ENCODE data around the gene HTT. TPM values are rescaled to one million over a fixed set of nuclear protein-coding genes. Genes with fewer than 3 reads are reported as not detected.
"Not testable (repeated sequence)": the region's sequence is repeated elsewhere in the genome, so short reads cannot be mapped to it uniquely, and the experiment has no call there.

Gene HTT
- total RNA-seq, 2 experiments from 2014 or later, result 64.8 to 65.8 TPM

DNA sequence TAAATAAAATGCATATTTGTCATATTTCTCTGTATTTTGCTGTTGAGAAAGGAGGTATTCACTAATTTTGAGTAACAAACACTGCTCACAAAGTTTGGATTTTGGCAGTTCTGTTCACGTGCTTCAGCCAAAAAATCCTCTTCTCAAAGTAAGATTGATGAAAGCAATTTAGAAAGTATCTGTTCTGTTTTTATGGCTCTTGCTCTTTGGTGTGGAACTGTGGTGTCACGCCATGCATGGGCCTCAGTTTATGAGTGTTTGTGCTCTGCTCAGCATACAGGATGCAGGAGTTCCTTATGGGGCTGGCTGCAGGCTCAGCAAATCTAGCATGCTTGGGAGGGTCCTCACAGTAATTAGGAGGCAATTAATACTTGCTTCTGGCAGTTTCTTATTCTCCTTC, 3.3 kb downstream of the HTT start:
- Mint-ChIP-seq H3K36me3 (peaks cover 15% of the 10 kb centered on the region), H3K4me3 (no peak overlapping the region), H3K27ac (no peak overlapping the region), H3K9me3 (no peaks in the 10 kb centered on the region), H3K4me1 (peaks cover 34% of the 10 kb centered on the region), H3K27me3 (no peaks in the 10 kb centered on the region)
- DNase-seq (no peak), ATAC-seq (ENCODE audit: low read depth) (no peak)
- POLR2A ChIA-PET, result no interaction called here

DNA sequence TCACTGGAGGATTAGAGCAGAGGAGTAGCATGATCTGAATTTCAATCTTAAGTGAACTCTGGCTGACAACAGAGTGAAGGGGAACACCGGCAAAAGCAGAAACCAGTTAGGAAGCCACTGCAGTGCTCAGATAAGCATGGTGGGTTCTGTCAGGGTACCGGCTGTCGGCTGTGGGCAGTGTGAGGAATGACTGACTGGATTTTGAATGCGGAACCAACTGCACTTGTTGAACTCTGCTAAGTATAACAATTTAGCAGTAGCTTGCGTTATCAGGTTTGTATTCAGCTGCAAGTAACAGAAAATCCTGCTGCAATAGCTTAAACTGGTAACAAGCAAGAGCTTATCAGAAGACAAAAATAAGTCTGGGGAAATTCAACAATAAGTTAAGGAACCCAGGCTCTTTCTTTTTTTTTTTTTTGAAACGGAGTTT, 5.2 kb downstream of the HTT start:
- Mint-ChIP-seq H3K4me1 (peaks cover 38% of the 10 kb centered on the region), H3K36me3 (peaks cover 21% of the 10 kb centered on the region), H3K4me3 (no peak overlapping the region), H3K27me3 (no peaks in the 10 kb centered on the region), H3K9me3 (no peaks in the 10 kb centered on the region), H3K27ac (no peak overlapping the region)
- DNase-seq (no peak), ATAC-seq (ENCODE audit: low read depth) (no peak)
- POLR2A ChIA-PET, result no interaction called here

DNA sequence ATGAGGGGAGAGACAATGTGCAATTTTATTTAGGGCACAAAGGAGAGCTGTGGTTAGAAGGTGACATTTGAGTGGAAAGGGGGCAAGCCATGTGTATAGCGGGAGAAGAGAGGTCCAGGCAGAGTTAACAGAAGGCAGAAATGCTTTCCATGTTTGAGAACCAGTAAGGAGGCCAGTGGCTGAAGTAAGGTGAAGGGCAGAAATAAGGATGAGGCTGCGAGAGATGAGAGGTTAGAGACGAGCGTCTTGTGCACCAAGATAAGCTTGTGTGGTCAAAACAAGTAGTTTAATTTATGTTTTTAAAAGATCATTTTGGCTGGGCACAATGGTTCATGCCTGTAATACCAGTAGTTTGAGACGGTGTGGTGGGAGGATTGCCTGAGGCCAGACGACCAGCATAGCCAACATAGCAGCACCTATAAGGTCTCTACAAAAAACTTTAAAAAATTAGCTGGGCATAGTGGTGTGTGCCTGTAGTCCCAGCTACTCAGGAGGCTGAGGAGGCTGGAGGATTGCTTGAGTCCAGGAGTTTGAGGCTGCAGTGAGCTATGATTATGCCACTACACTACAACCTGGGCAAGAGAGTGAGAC, 8.5 kb downstream of the HTT start:
- peaks cover 26% of the 10 kb centered on the region for H3K4me1 Mint-ChIP-seq
- DNase-seq, result no peak
- no peak overlapping the region for H3K27ac Mint-ChIP-seq

DNA sequence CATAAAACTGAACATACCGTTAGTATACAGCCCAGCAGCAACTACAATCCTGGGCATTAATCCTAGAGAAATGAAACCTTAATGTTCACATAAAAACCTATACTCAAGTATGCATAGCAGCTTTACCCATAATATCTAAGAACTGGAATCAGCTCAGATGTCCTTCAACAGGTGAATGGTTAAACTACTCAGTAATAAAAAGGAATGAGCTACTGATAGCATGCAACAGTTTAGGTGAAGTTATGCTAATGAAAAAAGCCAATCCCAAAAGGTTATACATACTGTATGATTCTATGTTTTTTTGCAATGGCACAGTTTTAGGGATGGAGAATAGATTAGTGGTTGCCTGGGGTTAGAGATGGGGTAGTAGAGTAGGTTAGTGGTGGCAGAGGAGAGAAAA, 9.3 kb downstream of the HTT start:
- Mint-ChIP-seq H3K4me1 (peaks cover 26% of the 10 kb centered on the region), H3K27me3 (no peaks in the 10 kb centered on the region), H3K9me3 (no peaks in the 10 kb centered on the region), H3K36me3 (peaks cover 30% of the 10 kb centered on the region), H3K4me3 (peak overlapping the region; percentile 0), H3K27ac (no peak overlapping the region)
- ATAC-seq (ENCODE audit: low read depth) (no peak), DNase-seq (no peak)
- POLR2A ChIA-PET, result no interaction called here

More for the DNA sequence above, 8.5 kb downstream of the HTT start:
- peaks cover 25% of the 10 kb centered on the region for H3K36me3 Mint-ChIP-seq
- H3K4me3 Mint-ChIP-seq, result no peak overlapping the region
- H3K27me3 Mint-ChIP-seq, result no peaks in the 10 kb centered on the region
- no peaks in the 10 kb centered on the region for H3K9me3 Mint-ChIP-seq
- ATAC-seq (ENCODE audit: low read depth), result no peak
- POLR2A ChIA-PET, result no interaction called here

DNA sequence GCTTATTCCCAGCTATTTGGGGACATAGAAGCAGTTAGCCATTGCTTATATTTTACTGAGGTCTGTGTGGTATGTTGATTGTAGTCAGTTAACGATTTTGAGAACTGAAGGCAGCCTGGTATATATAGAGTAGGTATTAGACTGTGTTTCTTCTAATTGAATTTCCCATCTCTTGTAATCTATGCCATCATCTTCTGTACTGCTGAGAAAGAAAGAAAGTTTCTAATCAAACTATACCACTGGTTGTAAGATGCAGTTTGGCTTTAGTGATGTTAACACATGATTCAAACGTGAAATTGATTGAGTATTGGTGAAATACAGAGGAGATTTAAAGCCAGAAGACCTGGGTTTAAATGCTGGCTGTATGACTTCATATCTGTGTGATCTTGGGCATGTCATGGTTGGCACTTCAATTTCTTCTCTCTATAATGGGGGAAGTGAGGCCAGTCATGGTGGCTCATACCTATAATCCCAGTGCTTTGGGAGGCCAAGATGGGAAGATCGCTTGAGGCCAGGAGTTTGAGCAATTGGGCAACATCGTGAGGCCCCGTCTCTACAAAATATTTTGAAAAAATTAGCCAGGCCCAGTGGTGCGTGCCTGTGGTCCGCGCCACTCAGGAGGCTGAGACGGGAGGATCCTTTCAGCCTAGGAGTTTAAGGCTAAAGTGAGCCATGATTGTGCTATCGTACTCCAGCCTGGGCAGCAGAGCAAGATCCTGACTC, 11.6 kb downstream of the HTT start:
- Mint-ChIP-seq H3K27ac (no peak overlapping the region), H3K4me1 (peaks cover 18% of the 10 kb centered on the region), H3K9me3 (no peaks in the 10 kb centered on the region), H3K36me3 (peaks cover 26% of the 10 kb centered on the region), H3K4me3 (no peak overlapping the region), H3K27me3 (no peaks in the 10 kb centered on the region)
- POLR2A ChIA-PET, result no interaction called here
- DNase-seq, result no peak
- no peak for ATAC-seq (ENCODE audit: low read depth)

DNA sequence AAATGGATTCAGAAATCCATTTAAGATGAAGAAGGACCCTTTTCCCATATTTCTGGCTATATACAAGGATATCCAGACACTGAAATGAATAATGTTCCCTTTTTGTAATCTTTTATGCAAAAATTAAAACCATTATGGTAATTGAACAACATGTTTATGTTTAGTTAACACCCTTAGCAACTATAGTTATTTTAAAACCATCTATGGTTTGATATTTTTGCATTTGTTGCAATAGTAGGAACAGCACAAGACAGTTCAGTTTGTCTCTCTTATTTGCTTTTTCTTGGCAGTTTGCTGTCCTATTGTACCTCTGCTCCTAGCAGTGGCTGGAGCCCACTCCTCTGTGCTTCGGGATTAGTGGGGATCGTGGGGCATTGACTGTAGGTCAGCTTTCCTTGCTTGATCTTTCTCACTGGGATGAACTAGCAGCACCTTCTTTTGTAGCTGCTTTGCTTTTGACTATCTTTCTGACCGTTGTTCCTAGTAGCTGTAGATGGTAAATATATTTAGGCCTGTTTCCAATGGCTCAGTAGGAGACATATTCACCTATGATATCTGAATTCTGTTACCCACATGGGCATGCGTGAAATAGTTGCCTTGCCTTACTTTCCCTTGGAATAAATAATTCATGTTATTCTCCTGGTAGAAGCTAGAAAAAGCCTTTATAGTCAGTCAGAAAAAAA, 12.8 kb downstream of the HTT start:
- DNase-seq, result no peak
- Mint-ChIP-seq H3K4me3 (no peak overlapping the region), H3K27me3 (no peaks in the 10 kb centered on the region), H3K36me3 (peaks cover 24% of the 10 kb centered on the region), H3K9me3 (no peaks in the 10 kb centered on the region), H3K27ac (no peak overlapping the region), H3K4me1 (peaks cover 20% of the 10 kb centered on the region)
- POLR2A ChIA-PET, result no interaction called here
- no peak for ATAC-seq (ENCODE audit: low read depth)

DNA sequence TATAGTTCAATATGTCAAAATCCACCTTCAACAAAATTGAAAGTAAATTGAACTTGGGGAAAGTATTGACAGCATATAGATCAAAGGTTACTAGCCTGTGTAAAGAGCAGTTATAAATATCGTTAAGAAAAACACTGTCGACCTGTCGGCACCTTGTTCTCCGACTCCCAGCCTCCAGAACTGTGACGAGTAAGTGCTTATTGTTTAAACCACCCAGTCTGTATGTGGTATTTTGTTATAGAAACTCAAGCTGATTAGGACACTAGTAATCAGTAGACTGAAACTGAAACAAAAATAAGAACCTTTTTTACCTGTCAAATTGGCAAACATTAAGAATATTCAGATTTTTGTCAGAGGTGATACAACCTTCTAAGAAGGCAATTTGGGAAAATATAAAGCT, 17.0 kb downstream of the HTT start:
- Mint-ChIP-seq H3K9me3 (no peaks in the 10 kb centered on the region), H3K27ac (peak overlapping the region; percentile 59), H3K4me1 (peaks cover 12% of the 10 kb centered on the region), H3K27me3 (no peaks in the 10 kb centered on the region), H3K36me3 (peaks cover 26% of the 10 kb centered on the region), H3K4me3 (peak overlapping the region; percentile 46)
- ATAC-seq (ENCODE audit: low read depth), result no peak
- no peak for DNase-seq
- POLR2A ChIA-PET, result no interaction called here

DNA sequence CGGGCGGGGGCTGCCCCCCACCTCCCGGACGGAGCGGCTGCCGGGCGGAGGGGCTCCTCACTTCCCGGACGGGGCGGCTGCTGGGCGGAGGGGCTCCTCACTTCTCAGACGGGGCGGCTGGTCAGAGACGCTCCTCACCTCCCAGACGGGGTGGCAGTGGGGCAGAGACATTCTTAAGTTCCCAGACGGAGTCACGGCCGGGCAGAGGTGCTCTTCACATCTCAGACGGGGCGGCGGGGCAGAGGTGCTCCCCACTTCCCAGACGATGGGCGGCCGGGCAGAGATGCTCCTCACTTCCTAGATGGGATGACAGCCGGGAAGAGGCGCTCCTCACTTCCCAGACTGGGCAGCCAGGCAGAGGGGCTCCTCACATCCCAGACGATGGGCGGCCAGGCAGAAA, 20.2 kb downstream of the HTT start:
- H3K27ac Mint-ChIP-seq; DNase-seq; POLR2A ChIA-PET; H3K27me3 Mint-ChIP-seq; ATAC-seq (ENCODE audit: low read depth); H3K9me3 Mint-ChIP-seq; H3K4me3 Mint-ChIP-seq: not testable (repeated sequence)
- Mint-ChIP-seq H3K36me3 (peaks cover 23% of the 10 kb centered on the region), H3K4me1 (peaks cover 12% of the 10 kb centered on the region)

DNA sequence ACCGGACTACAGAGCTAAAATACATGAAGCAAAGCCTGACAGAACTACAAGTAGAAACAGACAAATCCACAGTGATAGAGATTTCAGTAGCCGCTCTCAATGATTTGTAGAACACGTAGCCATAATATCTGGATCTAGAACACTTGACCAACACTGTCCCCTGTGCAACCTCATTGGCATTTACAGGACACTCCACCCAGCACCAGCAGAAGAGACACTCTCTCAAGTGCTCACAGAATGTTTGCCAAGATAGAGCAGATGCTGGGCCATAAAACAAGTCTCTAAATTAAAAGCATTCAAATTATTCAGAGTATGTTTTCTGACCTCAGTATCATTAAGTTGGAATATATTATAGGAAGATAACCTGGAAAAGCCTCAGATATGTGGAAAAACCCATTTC, 21.7 kb downstream of the HTT start:
- no peak overlapping the region for H3K27ac Mint-ChIP-seq

DNA sequence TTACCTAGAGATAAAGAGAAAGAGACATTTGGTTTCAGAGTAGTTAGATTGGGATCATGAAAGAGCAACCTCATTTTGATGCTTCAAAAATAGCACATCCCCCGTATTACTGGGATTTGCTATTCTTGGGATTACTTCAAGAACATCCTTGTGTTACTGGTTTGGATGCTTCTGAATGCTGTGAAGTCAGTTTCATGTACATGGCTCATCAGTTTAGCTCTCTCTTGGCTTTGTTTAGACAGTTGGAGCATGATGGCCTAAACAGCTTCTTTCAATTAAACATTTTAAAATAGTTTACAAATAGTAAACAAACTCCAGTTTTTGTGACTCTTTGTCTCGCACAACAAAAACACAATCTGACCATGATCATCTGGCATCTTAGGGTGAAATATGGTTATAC, 23.9 kb downstream of the HTT start:
- no peak overlapping the region for H3K4me3 Mint-ChIP-seq
- POLR2A ChIA-PET, result no interaction called here
- H3K36me3 Mint-ChIP-seq, result peaks cover 16% of the 10 kb centered on the region
- DNase-seq (no peak), ATAC-seq (ENCODE audit: low read depth) (no peak)
- H3K9me3 Mint-ChIP-seq, result no peaks in the 10 kb centered on the region
- H3K27ac Mint-ChIP-seq, result no peak overlapping the region
- peaks cover 3% of the 10 kb centered on the region for H3K4me1 Mint-ChIP-seq
- H3K27me3 Mint-ChIP-seq, result no peaks in the 10 kb centered on the region

More for the DNA sequence above, 21.7 kb downstream of the HTT start:
- DNase-seq (no peak), ATAC-seq (ENCODE audit: low read depth) (no peak)
- Mint-ChIP-seq H3K27me3 (no peaks in the 10 kb centered on the region), H3K4me1 (peaks cover 8% of the 10 kb centered on the region), H3K9me3 (no peaks in the 10 kb centered on the region), H3K36me3 (peaks cover 22% of the 10 kb centered on the region), H3K4me3 (no peak overlapping the region)
- POLR2A ChIA-PET, result no interaction called here

DNA sequence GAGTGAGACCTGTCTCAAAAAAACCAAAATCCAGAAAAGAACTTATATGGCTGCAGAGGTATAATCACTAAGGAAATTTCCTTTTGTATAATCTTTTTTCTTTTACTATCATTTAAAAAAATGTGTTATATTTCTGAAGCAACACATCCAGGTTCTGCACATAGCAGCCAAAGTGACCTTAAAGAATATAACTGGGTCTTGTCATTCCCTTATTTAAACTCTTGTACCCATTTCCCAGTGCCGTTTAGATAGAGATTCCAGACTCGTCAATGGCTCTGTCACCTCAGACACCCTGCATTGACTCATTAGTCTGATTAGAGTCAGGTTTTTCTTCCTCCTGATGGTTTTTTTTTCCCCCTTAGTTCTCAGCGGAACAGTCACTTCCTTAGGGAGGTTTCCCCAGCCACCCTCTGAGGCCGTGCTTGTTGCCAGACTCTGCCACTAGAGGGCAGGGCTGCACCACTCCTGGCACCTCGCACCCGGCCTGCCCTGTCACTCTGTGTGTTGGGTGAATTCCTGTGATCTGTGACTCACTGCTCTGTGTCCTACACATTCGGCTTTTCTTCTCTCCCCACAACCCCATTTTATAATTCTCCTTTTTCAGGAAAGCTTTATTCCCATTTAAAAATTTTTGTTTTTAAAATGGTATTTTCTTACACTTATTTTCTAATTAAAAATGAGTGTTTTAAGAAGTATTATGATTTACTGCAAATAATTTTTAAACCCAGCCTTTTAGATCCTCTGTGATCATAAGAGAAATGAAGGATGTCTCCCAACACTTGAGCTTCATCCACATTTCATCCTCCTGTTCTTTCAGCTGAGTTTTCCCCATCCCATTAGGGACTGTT, 32.1 kb downstream of the HTT start:
- DNase-seq, result peak; percentile 87
- Mint-ChIP-seq H3K36me3 (peaks cover 5% of the 10 kb centered on the region), H3K27ac (peak overlapping the region; percentile 64), H3K4me1 (peaks cover 4% of the 10 kb centered on the region), H3K9me3 (no peaks in the 10 kb centered on the region), H3K27me3 (no peaks in the 10 kb centered on the region), H3K4me3 (no peak overlapping the region)
- POLR2A ChIA-PET, result no interaction called here
- ATAC-seq (ENCODE audit: low read depth), result peak; percentile 98

DNA sequence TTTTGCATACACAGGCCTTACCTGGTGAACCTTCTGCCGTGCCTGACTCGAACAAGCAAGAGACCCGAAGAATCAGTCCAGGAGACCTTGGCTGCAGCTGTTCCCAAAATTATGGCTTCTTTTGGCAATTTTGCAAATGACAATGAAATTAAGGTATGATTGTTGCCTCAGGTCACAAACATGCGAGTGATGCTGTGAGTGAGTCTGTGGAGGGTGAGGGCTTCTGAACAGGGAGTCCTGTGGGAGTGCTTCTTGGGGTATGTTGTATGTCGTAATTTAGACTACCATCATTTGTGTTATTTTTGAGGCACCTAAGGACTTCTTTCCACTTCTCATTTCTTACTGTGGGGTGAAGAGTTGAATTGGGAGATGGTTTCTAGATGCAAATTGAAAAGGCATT, 32.8 kb downstream of the HTT start:
- DNase-seq (no peak), ATAC-seq (ENCODE audit: low read depth) (no peak)
- Mint-ChIP-seq H3K4me1 (peaks cover 4% of the 10 kb centered on the region), H3K4me3 (no peak overlapping the region), H3K27me3 (no peaks in the 10 kb centered on the region), H3K36me3 (peaks cover 7% of the 10 kb centered on the region), H3K9me3 (no peaks in the 10 kb centered on the region), H3K27ac (no peak overlapping the region)
- POLR2A ChIA-PET, result no interaction called here

DNA sequence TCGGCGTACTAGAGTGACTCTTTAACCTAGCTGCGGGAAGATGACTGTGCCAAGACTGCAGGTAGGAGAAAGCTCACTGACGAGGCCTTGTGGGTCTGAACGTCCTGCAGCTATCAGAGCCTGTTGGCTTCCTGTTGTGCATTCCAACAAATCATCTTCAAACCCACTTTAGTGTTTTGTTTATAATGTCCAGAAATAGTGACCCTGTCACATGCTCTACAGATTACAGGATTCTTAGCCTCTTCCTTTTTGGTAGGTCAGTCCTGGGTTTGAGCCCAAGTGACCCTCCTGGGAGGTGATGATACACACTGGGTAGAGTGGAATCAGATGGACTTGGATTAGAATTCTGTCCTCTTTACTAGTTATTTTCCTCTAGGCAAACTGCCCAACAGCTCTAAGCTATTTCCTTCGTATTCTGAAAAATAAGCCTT, 33.2 kb downstream of the HTT start:
- H3K36me3 Mint-ChIP-seq, result peaks cover 7% of the 10 kb centered on the region
- H3K4me1 Mint-ChIP-seq, result peaks cover 4% of the 10 kb centered on the region
- no peak overlapping the region for H3K4me3 Mint-ChIP-seq
- no peak overlapping the region for H3K27ac Mint-ChIP-seq
- H3K27me3 Mint-ChIP-seq, result no peaks in the 10 kb centered on the region
- DNase-seq (no peak), ATAC-seq (ENCODE audit: low read depth) (no peak)
- POLR2A ChIA-PET, result no interaction called here
- H3K9me3 Mint-ChIP-seq, result no peaks in the 10 kb centered on the region

Data from activated naive CD8-positive, alpha-beta T cell treated with anti-CD3 and anti-CD28 coated beads, Interleukin-2, amount 10 ng/mL, durations not matched to agents 7 days and 5 days (primary cell).